VCaP (cell line): ENCODE data around the gene ZNF316.
"Not testable (repeated sequence)": the region's sequence is repeated elsewhere in the genome, so short reads cannot be mapped to it uniquely, and the experiment has no call there.

Experiments
- H3K27ac ChIP-seq: fragments of 450-650 bp; 2 replicates; pipeline ENCODE4 v1.5.1; 2017
- CTCF ChIP-seq: fragments of 450-650 bp; conservative IDR thresholded peaks from 2 replicates; pipeline ENCODE4 v1.5.1; 2017; ENCODE audit warnings: mild to moderate bottlenecking, moderate library complexity

The ZNF316 gene

GRCh38 chr7:6622134-6622710 is 14.9 kb upstream of the ZNF316 start:
- no peak for TF ChIP-seq CTCF
- no peak overlapping the region for H3K27ac ChIP-seq

DNA sequence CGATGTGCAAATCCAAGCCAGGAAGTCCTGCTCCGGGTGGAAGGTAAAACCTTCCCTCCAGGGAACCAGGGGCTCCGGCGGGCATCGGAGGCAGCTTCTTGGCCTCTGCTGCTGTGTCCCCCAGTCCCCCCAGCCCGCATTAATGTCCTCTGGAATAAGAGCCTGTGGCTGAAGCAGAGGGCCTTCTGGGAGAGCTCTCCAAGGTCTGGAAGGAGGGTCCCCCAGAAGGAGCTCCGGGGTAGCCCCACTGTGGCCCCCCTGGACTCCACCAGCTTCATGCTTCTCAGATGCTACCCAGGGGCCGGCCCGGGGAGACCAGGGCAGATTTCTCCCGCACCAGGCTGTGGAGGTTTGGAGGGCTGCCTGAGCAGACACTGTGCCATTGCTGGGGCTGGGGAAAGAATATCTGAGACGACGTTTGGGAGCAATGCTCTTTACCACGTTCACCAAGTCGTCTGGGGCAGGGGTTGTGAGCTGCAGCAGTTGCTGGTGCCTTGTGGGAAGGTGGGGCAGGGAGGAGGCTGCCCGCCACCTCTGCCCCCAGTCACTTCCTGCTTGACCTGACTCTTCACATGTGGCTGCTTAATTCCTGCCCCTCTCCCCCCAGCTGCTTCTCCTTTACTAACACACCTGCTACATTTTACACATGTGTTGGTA is 13.4 kb upstream of the ZNF316 start:
- no peak for TF ChIP-seq CTCF
- no peak overlapping the region for H3K27ac ChIP-seq

DNA sequence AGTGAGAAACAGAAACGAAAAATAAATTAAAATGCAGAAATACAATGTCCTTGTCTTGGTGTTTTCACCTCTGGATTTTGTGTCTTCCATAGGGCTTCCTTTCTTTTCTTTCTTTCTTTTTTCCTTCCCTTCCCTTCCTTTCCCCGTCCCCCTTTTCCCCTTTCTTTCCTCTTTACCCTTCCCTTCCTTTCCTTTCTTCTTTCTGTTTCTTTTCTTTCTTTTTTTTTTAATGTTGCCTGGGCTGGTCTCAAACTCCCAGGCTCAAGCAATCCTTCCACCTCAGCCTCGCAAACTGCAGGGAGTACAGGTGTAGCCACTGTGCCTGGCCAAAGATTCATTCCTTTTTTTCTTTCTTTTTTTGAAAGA is 12.9 kb upstream of the ZNF316 start:
- TF ChIP-seq CTCF = no peak
- no peak overlapping the region for H3K27ac ChIP-seq

- no peak for TF ChIP-seq CTCF
- no peak overlapping the region for H3K27ac ChIP-seq
Observed at GRCh38 chr7:6628045-6628444, 9.1 kb upstream of the ZNF316 start.

DNA sequence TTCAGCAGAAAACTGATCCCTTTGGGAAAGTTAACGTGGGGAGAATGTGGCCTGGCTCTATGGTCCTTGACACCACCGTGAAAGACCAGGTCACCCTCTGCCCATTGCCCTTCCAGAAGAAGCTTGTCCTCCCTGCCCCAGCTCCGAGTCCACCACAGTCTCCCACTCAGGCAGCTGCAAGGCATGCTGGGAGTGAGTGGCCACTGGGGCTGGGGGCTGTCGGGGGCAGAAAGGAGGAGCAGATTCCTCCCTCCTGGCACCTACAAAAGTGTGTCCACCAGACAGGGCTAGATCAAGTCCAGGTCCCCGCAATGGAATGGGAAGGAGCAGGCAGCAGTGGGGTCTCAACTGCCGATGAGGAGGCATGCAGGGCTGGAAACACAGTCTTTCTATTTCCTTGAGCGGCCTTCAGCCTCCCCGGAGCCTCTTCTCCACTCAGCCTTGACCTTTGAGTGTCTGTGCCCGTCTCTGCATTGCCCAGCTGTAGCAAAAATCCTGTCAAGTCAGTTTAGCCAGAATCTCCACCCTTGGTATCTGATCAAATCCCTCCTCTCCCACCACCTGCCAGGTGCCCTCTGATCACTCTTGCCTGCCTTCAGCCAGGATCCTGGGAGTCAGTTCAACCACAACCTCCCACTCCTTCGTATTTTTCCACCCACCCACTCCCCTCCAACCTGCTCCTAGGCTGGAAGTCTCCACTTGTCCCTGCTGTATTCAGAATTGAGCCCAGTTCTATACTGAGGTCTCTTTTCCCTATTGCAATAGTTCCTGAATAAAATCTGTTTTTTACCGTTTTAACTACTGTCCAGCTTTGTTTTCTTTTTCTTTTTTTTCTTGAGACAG is 6.9 kb upstream of the ZNF316 start:
- TF ChIP-seq CTCF = no peak
- no peak overlapping the region for H3K27ac ChIP-seq

GRCh38 chr7:6631605-6632004 is 5.5 kb upstream of the ZNF316 start:
- H3K27ac ChIP-seq = no peak overlapping the region
- no peak for TF ChIP-seq CTCF

DNA sequence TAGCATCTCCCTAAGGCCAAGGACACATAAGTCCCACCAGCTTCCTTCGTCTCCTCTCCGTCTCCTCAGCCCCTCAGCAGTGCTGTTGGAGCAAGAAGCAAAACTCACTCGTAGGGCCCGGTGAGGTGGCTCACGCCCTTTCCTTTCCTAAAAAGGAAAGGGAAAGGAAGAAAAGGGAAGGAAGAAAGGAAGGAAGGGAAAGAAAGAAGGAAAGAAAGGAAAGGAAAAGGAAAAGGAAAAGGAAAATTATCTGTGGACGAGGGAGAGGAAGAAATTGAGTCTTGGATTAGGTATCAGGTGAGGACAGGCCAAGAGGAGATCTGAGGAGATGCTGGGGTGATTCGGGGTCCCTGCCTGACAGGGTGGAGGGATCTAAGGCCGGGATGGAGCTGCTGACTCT is 3.1 kb upstream of the ZNF316 start:
- no peak overlapping the region for H3K27ac ChIP-seq
- TF ChIP-seq CTCF = no peak

GRCh38 chr7:6634971-6635370 is 2.1 kb upstream of the ZNF316 start:
- not testable (repeated sequence) for H3K27ac ChIP-seq
